H1 (cell line): ENCODE results near the gene CFAP74. TPM values are rescaled to one million over a fixed set of nuclear protein-coding genes. Genes with fewer than 3 reads are reported as not detected.

Experiments used
- CTCF ChIA-PET: fragments of 300-600 bp; sonication (Branson Sonifier 250); formaldehyde crosslinking; loops from one replicate; lab custom pipeline; 2021; ENCODE audit not compliant: partially characterized antibody; lab: Charles Lee
- POLR2A ChIA-PET: fragments of 300-600 bp; sonication (Branson Sonifier 250); formaldehyde crosslinking; loops from one replicate; lab custom pipeline; 2021; ENCODE audit warnings: inconsistent platforms; ENCODE audit not compliant: partially characterized antibody; lab: Charles Lee
- DNase-seq, 2 experiments: peaks; one replicate each; pipeline versions ENCODE4 v3.0.0 to v3.0.0-alpha.2; 2010 to 2022; ENCODE audit warnings: low spot score in 2 of 2, low read depth in 1 of 2, mixed read lengths in 1 of 2
- FAIRE-seq: peaks from 2 replicates; lab custom pipeline; 2011; peaks lifted over from hg19 to GRCh38; lab: Jason Lieb, UNC
- H2AFZ ChIP-seq: 2 replicates; pipeline ENCODE4 v1.8.1; 2012; ENCODE audit warnings: low read length, inconsistent platforms
- H2AK5ac ChIP-seq: 2 replicates; pipeline ENCODE4 v1.6.1; 2013; ENCODE audit warnings: low read depth, low read length
- H2BK120ac ChIP-seq: replicated peaks from 2 replicates; pipeline ENCODE3; 2013; ENCODE audit warnings: low read depth, low read length, inconsistent platforms
- H2BK12ac ChIP-seq: 2 replicates; pipeline ENCODE4 v1.6.1; 2013; ENCODE audit warnings: low read depth, low read length
- H2BK15ac ChIP-seq: 2 replicates; pipeline ENCODE4 v1.6.1; 2013; ENCODE audit warnings: low read length
- H2BK20ac ChIP-seq: 2 replicates; pipeline ENCODE4 v1.6.1; 2013; ENCODE audit warnings: low read length
- H2BK5ac ChIP-seq: 2 replicates; pipeline ENCODE4 v1.6.1; 2013; ENCODE audit warnings: low read depth, low read length
- H3K14ac ChIP-seq: 2 replicates; pipeline ENCODE4 v1.6.1; 2013; ENCODE audit warnings: inconsistent platforms; ENCODE audit not compliant: insufficient read length
- H3K18ac ChIP-seq: 2 replicates; pipeline ENCODE4 v1.6.1; 2013; ENCODE audit warnings: low read length; ENCODE audit errors: extremely low read depth
- H3K23ac ChIP-seq: 2 replicates; pipeline ENCODE4 v1.6.1; 2013; ENCODE audit warnings: inconsistent platforms; ENCODE audit not compliant: insufficient read length
- H3K23me2 ChIP-seq: 2 replicates; pipeline ENCODE4 v1.6.1; 2013; ENCODE audit warnings: low read depth, low read length
- H3K27ac ChIP-seq: 2 replicates; pipeline ENCODE4 v1.6.1; 2011; ENCODE audit warnings: low read depth, low read length, inconsistent platforms
- H3K27me3 ChIP-seq, 4 experiments: replicated peaks in 1 of 4; 1 replicate in 1 of 4; 2 replicates in 3 of 4; pipeline versions ENCODE4 v1.6.1 to v1.8.1; 2011 to 2013; ENCODE audit warnings: low read length in 3 of 4, mild to moderate bottlenecking in 3 of 4, inconsistent platforms in 2 of 4, mixed read lengths in 2 of 4, moderate library complexity in 1 of 4; ENCODE audit not compliant: control insufficient read depth in 3 of 4, insufficient read depth in 3 of 4; ENCODE audit errors: extremely low read depth in 1 of 4
- H3K36me3 ChIP-seq, 4 experiments: 2 replicates each; pipeline versions ENCODE4 v1.6.1 to v1.8.1; 2011 to 2013; ENCODE audit warnings: mild to moderate bottlenecking in 4 of 4, low read length in 3 of 4, moderate library complexity in 2 of 4, control low read depth in 1 of 4, inconsistent platforms in 1 of 4; ENCODE audit not compliant: insufficient read depth in 4 of 4, control insufficient read depth in 2 of 4
- H3K4ac ChIP-seq: replicated peaks from 2 replicates; pipeline ENCODE3; 2013; ENCODE audit warnings: low read length, low read depth, mixed read lengths, inconsistent platforms; ENCODE audit not compliant: insufficient read length
- H3K4me1 ChIP-seq, 4 experiments: replicated peaks in 1 of 4; 1 replicate in 1 of 4; 2 replicates in 3 of 4; pipeline versions ENCODE4 v1.6.1 to v1.8.1; 2011 to 2013; ENCODE audit warnings: low read length in 3 of 4, inconsistent platforms in 2 of 4, mixed read lengths in 1 of 4; ENCODE audit not compliant: insufficient read depth in 4 of 4, control insufficient read depth in 3 of 4
- H3K4me2 ChIP-seq, 2 experiments: 2 replicates each; pipeline versions ENCODE4 v1.6.1 to v1.8.1; 2011 to 2013; ENCODE audit warnings: low read depth in 2 of 2, low read length in 2 of 2, control low read depth in 1 of 2, inconsistent platforms in 1 of 2, mild to moderate bottlenecking in 1 of 2; ENCODE audit not compliant: insufficient read depth in 1 of 2
- H3K4me3 ChIP-seq, 4 experiments: fragments of 200-600, 300-600 bp in 1 of 4; sonication (generic), shearing (Covaris generic), sonication (Bioruptor Twin) in 1 of 4; 2 replicates each; pipeline versions ENCODE4 v1.5.1 to v1.8.1; 2011 to 2016; ENCODE audit warnings: low read length in 4 of 4, low read depth in 3 of 4, control low read depth in 2 of 4, inconsistent platforms in 2 of 4, mild to moderate bottlenecking in 2 of 4, mixed read lengths in 1 of 4, moderate library complexity in 1 of 4; ENCODE audit not compliant: insufficient read depth in 2 of 4; ENCODE audit errors: extremely low read depth in 1 of 4
- H3K56ac ChIP-seq: replicated peaks from 2 replicates; pipeline ENCODE3; 2013; ENCODE audit warnings: low read depth, mild to moderate bottlenecking, mixed read lengths, low read length, inconsistent platforms; ENCODE audit not compliant: insufficient read length
- H3K79me1 ChIP-seq: 2 replicates; pipeline ENCODE4 v1.6.1; 2013; ENCODE audit warnings: low read depth, low read length, control low read depth
- H3K79me2 ChIP-seq, 2 experiments: 2 replicates each; pipeline versions ENCODE4 v1.6.1 to v1.8.1; 2012 to 2013; ENCODE audit warnings: low read length in 2 of 2, mild to moderate bottlenecking in 2 of 2, inconsistent platforms in 1 of 2; ENCODE audit not compliant: insufficient read depth in 2 of 2, control insufficient read depth in 1 of 2
- H3K9ac ChIP-seq, 4 experiments: replicated peaks in 1 of 4; 1 replicate in 1 of 4; 2 replicates in 3 of 4; pipeline versions ENCODE4 v1.6.1 to v1.8.1; 2011 to 2013; ENCODE audit warnings: low read depth in 3 of 4, low read length in 3 of 4, control low read depth in 2 of 4, mild to moderate bottlenecking in 2 of 4, moderate library complexity in 2 of 4, inconsistent platforms in 1 of 4; ENCODE audit errors: extremely low read depth in 1 of 4
- H3K9me3 ChIP-seq, 2 experiments: 2 replicates each; pipeline versions ENCODE4 v1.6.1 to v1.8.1; 2012 to 2013; ENCODE audit warnings: mild to moderate bottlenecking in 2 of 2, moderate library complexity in 2 of 2, control low read depth in 1 of 2, inconsistent platforms in 1 of 2, low read depth in 1 of 2, low read length in 1 of 2, mixed read lengths in 1 of 2; ENCODE audit not compliant: insufficient read depth in 2 of 2
- H4K20me1 ChIP-seq, 2 experiments: replicated peaks in 1 of 2; 2 replicates each; pipeline versions ENCODE3 to v1.8.1; 2011 to 2013; ENCODE audit warnings: inconsistent platforms in 2 of 2, low read length in 2 of 2, mild to moderate bottlenecking in 1 of 2; ENCODE audit not compliant: insufficient read depth in 2 of 2, control insufficient read depth in 1 of 2
- H4K5ac ChIP-seq: 2 replicates; pipeline ENCODE4 v1.6.1; 2013; ENCODE audit warnings: low read length, low read depth, mixed read lengths, inconsistent platforms; ENCODE audit not compliant: insufficient read length
- H4K8ac ChIP-seq: 2 replicates; pipeline ENCODE4 v1.8.0; 2013; ENCODE audit warnings: mild to moderate bottlenecking, moderate library complexity, low read length, inconsistent platforms; ENCODE audit not compliant: insufficient read depth; ENCODE audit errors: extremely low read depth
- H4K91ac ChIP-seq: replicated peaks from 2 replicates; pipeline ENCODE3; 2013; ENCODE audit warnings: low read length, mixed read lengths, inconsistent platforms; ENCODE audit not compliant: insufficient read length
- ASH2L ChIP-seq: fragments of 200-600, 300-600 bp; sonication (generic); IDR thresholded peaks from one replicate; pipeline ENCODE4 v1.7.1; 2017; ENCODE audit warnings: low read length
- CEBPB ChIP-seq: IDR thresholded peaks from 2 replicates; pipeline ENCODE4 v1.6.1; 2012; ENCODE audit warnings: low read depth, low read length
- KDM1A ChIP-seq: fragments of 200-600, 300-600 bp; sonication (generic); IDR thresholded peaks from 2 replicates; pipeline ENCODE4 v1.7.1; 2016; ENCODE audit warnings: mild to moderate bottlenecking, low read length, borderline replicate concordance
- WGBS, 2 experiments: shearing (Covaris generic) in 1 of 2; methylation state at CpG; one replicate each; pipeline versions ENCODE4 v1.1.6 to v1.1.7; 2013 to 2015; ENCODE audit warnings: low lambda C conversion rate in 2 of 2, mixed read lengths in 2 of 2, inconsistent platforms in 1 of 2, low coverage in 1 of 2, missing lambda C conversion rate in 1 of 2; ENCODE audit not compliant: insufficient replicate concordance in 2 of 2, insufficient coverage in 1 of 2, insufficient read length in 1 of 2; ENCODE audit errors: extremely low coverage in 1 of 2, missing lambda C conversion rate in 1 of 2; 5-methylcytosine and 5-hydroxymethylcytosine counted together
- polyA plus RNA-seq, 7 experiments: library from polyadenylated mRNA; depleted of rRNA in 3 of 7; stranded (reverse) in 5 of 7; unstranded in 2 of 7; fragments of >200 nt in 5 of 7; fragments of 200-250 nt in 2 of 7; gene quantifications; 1 replicate in 5 of 7; 2 replicates in 1 of 7; 4 replicates in 1 of 7; pipeline versions ENCODE4 v1.2.1 to v1.2.3, GENCODE V29; 2011 to 2013; ENCODE audit warnings: missing spikeins in 2 of 7, mixed read lengths in 2 of 7
- total RNA-seq: library from RNA; stranded (reverse); fragmentation: NEBNext Ultra II Directional; extraction: Animal tissue kit (Norgen Biotek cat#: 25700); gene quantifications from 2 replicates; pipeline ENCODE4 v1.2.1, GENCODE V29; 2021

The CFAP74 gene
- total and polyA plus RNA-seq, 2 of the 8 experiments (the other 6 are each of a cell fraction or from before 2014, with no cell fraction given), result 0.09 to 0.20 TPM

DNA sequence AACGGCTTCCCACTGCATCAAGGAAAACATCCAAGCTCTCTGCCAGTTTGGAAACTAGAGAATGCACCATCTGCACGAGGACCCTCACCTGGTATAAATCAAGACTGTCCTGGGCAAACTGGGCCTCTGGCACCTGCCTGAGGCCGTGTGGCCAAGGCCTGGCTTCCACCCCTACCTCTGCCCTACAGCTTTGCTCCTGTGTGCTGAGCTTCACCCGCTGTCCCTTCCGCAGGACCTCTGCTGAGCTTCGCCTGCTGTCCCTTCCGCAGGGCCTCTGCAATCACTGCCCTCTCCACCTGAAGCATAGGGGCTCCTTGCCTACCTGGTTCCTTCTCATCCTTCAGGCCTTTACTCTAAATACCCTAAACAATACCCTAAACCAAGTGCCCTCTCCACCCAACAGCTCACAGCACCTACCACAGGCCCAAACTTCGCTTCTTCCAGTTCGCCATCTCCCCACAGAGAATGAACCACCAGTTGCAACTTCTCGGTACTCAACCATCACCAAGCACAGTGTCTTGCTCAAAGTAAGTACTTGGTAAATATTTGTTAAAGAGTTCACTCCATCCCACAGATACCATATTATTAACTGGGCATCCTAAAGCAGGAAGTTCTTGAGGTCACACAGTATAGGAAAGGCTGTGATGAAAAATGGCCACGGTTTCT, 131.1 kb downstream of the CFAP74 start:
- Histone ChIP-seq H3K4me3 (no peak overlapping the region), H3K4me1 (no peaks in the 10 kb centered on the region; a peak in 1 of 7 replicates), H3K36me3 (peaks cover 8 to 30% (median 19%) of the 10 kb centered on the region in 4 experiments; a peak in 7 of 8 replicates), H2BK15ac (no peak overlapping the region), H2AK5ac (no peak overlapping the region), H3K79me2 (peaks cover 72 to 98% of the 10 kb centered on the region in 2 experiments), H4K91ac (no peak overlapping the region), H3K9me3 (peaks cover 0 to 4% of the 10 kb centered on the region in 2 experiments; a peak in 1 of 4 replicates), H2BK12ac (no peak overlapping the region), H3K27ac (peak overlapping the region; percentile 17; the same call in 1 of the 2 replicates), H2BK20ac (no peak overlapping the region), H3K14ac (no peak overlapping the region), H3K56ac (no peak overlapping the region), H3K18ac (no peak overlapping the region), H4K5ac (no peak overlapping the region), H2BK5ac (peak overlapping the region; percentile 71), H3K4ac (no peak overlapping the region), H3K9ac (no peak overlapping the region), H3K79me1 (peaks cover 7% of the 10 kb centered on the region), H3K4me2 (no peak overlapping the region), H4K8ac (no peak overlapping the region), H2AFZ (no peak overlapping the region), H3K23me2 (no peaks in the 10 kb centered on the region), H4K20me1 (peaks cover 27 to 42% of the 10 kb centered on the region in 2 experiments), H3K23ac (no peak overlapping the region), H3K27me3 (no peaks in the 10 kb centered on the region), H2BK120ac (no peak overlapping the region)
- no peak for FAIRE-seq
- DNase-seq, result no peak
- CTCF ChIA-PET, result interaction anchor here (0.9 to 4.0 kb wide), 7 partner anchors 9 to 84 kb away, joined by 3 to 26 read pairs (median 4); no protein-coding TSS in a partner anchor
- WGBS, 2 experiments, result 92% methylated on average over 11 of the region's 11 CpGs; no CpG with 5 or more reads in 1 of the 2 experiments
- POLR2A ChIA-PET, result interaction anchor here (1.1 to 4.1 kb wide), 5 partner anchors 9 to 92 kb away, joined by 3 to 33 read pairs (median 5); no protein-coding TSS in a partner anchor
- no peak for TF ChIP-seq CEBPB
- no peak for TF ChIP-seq KDM1A
- no peak for TF ChIP-seq ASH2L
